Measurements from ENCODE around the gene NUCKS1.

The NUCKS1 gene

GRCh38 chr1:205699416-205699815, 50.6 kb downstream of the NUCKS1 start:
- no peak for DNase-seq (ENCODE audit: low spot score)

- DNase-seq (ENCODE audit: low spot score) = no peak
Measured at GRCh38 chr1:205698921-205699320, 51.1 kb downstream of the NUCKS1 start.

GRCh38 chr1:205693421-205693991, 56.5 kb downstream of the NUCKS1 start:
- DNase-seq (ENCODE audit: low spot score) = no peak

DNA sequence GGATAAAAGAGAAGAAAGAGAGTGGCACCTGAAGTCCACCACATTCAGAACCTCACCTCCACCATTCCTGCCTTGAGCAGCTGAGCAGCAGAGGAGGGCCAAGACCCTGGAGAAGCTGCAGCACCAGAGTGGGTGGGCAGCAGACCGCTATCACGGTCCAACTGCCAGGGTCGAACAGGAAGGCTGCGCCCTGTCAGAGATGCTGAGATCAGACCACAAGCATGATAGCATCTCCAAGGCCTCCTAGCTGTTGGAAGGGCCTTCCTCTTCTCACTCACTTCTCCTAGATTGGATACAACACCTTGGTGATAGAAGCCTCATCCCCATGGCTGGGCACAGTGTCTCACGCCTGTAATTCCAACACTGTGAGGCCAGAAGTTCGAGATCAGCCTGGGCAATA, 57.6 kb downstream of the NUCKS1 start:
- DNase-seq (ENCODE audit: low spot score) = no peak

DNA sequence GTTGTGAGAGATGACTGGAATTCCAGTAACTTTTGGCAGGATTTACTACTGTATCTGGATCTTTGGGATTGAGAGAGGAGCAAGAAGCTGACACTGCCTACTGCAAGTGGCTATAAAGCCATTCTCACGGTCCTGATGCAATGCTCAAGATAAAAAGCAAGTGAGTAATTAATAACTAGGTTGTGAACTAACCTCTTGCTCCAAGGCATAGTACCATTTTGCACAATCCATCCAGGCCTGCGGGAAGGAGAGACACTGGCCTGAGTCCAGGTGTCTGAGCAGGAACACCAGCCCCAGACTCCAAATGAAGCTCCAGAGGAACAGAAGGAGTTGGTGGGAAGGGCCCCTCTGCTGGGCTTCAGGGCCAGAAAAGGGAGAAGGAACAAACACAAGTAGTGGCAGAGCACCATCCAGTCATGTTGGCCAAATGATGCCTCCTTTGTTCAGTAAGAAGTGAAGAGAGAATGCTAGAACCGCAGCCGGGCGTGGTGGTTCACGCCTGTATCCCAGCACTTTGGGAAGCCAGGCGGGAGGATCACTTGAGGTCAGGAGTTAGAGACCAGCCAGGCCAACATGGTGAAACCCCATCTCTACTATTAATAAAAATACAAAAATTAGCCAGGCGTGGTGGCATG, 59.7 kb downstream of the NUCKS1 start:
- DNase-seq (ENCODE audit: low spot score) = no peak

DNA sequence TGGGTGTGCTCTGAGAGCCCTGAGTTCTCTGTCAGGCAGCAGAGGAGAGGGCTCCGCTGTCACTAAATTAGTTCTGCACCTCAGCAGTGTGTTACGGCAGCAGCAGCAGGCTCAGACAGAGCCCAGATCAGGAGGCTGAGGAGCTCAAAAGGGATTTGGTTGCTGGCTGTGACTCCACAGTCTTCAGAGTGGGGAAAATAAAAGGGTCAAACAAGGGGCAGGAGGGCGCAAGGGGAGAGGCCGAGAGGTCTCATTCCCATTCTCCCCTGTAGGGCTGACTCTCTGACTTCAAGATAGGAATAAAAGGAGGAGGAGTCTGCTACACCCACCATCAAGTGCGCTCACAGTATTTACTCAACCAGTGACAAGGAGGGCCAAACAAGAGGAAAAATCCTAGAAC, 60.5 kb downstream of the NUCKS1 start:
- DNase-seq (ENCODE audit: low spot score) = no peak

DNA sequence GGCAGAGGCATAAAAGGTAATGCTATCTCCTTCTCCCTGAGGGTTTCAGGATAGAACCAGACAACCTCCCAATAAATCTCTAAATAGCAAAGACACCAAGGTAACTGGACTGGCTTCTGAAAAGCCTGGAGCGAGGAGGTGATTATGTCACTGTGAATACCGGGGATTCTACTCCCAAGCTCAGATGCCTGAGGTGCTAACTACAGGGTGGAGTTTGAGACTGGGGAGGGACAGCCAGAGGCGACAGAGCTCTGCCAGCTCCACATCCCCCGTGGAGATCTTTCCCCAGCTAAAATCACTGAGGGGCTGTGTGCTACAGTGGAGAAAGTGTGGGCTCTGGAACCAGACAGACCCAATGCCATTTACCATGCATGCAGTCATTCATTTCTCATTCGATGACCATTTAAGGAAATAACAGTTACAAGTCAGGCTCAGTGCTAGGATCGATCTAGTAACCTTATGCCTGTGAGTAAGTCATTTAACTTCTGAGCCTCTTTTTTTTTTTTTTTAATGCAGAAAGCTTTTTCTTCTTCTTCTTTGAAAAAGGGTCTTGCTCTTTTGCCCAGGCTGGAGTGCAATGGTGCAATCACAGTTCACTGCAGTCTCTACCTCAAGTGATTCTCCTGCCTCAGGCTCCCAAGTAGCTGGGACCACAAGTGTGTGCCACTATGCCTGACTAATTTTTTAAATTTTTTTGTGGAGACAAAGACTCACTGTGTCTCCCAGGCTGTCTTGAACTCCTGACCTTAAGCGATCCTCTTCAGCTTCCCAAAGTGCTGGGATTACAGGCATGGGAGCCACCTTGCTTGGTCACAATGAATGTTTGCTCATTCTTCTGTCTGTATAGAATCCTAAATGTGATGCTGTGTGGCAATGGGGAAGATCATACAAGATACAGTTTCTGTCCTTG, 61.6 kb downstream of the NUCKS1 start:
- DNase-seq (ENCODE audit: low spot score) = no peak

DNA sequence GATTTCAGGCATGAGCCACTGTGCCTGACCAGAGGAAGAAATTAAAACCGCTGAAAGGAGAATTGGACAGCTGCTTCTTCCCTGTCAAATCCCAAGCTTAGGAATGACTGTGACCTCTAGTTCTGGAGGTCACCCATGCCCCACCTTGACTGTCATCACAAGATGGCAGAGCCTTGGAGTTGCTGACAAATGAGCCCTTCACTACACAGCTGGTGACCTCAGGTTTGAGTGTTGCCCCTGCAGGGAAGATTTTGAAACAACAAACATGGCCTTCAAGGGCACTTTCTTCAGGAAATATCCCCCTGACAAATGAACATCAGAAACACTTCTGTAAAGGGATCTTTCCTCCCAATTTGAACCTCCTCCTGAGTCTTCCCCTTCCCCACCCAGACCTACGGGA, 62.7 kb downstream of the NUCKS1 start:
- no peak for DNase-seq (ENCODE audit: low spot score)

- no peak for DNase-seq (ENCODE audit: low spot score)
Measured at GRCh38 chr1:205681364-205681763, 68.6 kb downstream of the NUCKS1 start.

- peak; percentile 54 for DNase-seq (ENCODE audit: low spot score)
Measured at GRCh38 chr1:205680073-205680851, 69.7 kb downstream of the NUCKS1 start, which contains the start of gene SLC45A3. Gene SLC45A3 (minus strand): TSS chr1:205680509. CDS start chr1:205664656, 15,853 bp downstream.

DNA sequence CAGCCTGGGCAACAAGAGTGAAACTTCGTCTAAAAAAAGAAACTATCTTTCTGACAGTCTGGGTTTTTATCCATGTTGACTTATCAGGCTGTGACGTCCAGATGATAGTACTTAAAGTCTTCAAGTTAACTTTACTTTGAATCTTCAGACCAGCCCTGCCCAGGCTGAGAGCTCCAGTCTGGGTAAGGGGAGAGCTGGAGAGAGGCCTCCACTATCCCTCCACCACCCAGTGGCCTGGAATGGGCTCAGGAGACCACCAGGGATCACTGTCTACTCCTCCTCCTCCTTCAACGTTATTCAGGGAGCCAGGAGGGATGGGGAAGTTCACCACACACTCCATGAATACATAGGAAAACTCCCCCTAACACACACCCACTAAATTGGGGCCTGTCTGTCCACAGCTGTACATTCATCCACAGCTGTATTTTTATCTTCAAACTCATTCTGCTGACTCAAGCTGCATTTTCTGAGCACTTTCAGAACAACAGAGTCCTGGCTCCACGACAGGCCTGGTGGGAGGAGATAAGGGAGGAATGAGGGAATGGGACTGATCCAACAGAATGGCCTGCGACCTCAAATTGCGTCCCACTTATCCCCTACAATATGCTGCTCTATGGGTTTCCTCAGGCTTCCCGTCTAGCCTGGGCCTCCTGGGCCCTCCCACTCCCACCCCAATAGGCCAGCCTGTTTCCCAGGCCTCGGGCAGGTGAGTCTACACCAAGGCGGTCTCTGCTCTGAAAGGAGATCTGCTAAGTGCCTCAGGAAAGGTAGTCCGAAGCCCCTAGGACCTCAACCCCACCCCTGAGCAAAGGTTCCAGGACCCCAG, 71.5 kb downstream of the NUCKS1 start:
- DNase-seq (ENCODE audit: low spot score) = no peak

DNA sequence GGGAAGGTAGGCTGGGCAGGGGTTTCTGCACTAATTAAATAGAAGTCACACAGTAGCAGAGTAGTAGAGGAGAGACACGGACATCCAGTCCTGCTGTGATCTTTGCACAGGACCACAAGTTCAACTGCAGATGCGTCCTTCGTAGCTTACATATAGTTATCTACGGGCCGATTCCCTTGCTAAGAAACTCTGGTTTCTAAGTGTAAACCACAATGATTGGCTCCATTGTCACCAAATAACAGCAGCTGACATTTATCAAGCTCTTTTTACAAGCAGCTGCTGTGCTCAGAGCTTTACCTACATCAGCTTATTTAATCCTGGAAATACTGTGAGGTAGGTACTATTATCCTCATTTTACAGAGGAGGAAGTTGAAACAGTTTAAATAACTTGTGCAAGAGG, 72.8 kb downstream of the NUCKS1 start:
- no peak for DNase-seq (ENCODE audit: low spot score)

DNA sequence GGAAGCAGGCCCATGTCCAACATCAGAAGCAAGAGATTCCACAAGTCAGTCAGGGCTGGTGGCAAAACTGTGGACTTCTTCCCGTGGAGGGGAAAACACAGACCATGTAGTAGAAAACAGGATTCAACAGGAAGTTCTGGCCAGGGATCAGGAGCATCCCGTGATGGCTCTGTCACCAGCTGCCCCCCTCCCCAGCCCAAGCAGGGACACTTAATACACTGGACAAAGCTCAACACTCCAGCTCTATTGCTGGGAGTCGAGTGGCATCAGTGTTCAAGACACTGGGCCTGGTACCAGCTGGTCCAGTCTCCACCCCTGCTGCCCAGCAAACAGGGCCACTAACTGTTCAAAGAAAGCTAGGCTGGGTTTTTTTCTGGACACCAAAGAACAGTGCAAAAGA, 73.4 kb downstream of the NUCKS1 start:
- DNase-seq (ENCODE audit: low spot score) = no peak

DNA sequence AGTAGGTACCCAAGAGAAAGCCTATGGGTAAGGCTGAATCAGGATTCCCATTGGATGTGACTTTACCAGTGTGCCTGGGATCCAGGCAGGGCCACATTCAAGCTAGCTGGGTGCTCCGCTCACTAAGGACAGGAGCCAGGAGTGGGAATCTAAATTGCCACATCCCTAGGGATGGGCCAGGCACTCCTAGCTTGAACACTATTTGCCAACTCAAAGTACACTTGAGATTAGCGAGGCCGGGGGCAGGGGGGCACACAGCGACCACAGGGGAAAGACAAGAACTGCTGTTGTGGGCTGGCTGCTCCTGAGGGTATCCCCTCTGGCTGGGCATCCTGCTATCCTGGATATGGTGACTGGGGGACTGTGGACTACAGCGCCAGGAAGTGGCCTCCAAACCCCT, 74.0 kb downstream of the NUCKS1 start:
- DNase-seq (ENCODE audit: low spot score) = no peak

GRCh38 chr1:205675247-205675646, 74.7 kb downstream of the NUCKS1 start:
- no peak for DNase-seq (ENCODE audit: low spot score)

- DNase-seq (ENCODE audit: low spot score) = no peak
Measured at GRCh38 chr1:205672970-205673369, 77.0 kb downstream of the NUCKS1 start.

DNA sequence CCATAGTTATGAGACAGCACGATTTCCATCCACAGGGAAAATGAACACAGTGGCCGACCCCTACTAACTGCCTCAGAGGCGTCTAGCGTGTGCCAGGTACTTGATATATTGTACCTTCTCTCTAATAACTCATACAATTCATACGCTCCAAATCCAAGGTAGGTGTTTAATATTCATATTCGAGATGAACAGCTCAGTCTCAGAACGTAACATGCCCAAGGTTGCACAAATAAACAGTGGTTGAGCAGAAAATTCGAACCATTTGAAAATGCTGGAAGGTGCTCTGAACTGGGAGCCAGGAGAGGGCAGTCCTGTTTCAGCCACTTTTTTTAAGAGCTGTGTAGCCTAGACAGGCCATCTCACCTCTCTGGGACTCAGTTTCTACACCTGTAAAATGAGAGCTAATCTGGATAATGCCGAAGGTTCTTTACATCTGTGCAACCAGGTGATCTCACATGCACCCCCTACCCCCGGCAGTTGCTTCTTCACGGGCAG, 77.5 kb downstream of the NUCKS1 start:
- no peak for DNase-seq (ENCODE audit: low spot score)

DNA sequence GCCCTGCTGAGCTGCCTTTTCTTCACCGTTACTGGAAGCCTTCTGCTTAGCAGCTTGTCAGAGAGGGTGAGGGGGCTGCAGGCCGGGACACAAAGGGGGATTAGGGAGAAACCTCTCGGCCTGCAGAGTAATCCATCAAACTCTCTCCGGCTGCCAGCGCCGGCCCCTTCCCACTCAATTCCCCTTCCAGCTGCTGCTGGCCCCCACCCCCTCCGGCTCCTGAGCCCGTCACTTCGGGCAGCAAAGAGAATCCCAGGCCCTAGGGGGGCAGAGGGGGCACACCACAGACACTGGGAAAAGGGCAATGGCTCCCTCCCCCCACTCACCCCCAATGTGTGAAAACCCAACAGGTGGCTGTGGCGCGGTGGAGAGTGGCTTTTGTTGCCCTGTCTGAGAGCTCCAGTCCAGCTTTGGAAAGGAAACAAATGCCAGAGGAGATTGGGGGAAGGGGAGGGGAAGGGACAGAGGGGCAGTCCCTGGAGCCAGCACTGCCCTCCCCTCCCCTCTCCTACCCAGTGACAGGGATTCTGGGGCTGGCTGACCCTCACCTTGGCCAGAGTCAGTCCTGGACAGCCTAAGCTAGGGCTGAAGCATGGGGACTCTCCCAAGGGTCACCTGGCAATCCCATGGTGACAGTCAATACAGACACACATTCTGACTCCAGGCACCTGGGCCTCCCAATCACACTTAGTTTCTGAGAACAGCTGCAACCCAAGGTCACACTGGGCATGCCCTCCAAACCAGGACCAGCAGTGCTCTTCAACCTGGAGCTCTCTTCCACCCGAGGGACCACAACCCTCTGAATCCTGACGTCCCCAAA, 79.2 kb downstream of the NUCKS1 start:
- DNase-seq (ENCODE audit: low spot score) = no peak

DNA sequence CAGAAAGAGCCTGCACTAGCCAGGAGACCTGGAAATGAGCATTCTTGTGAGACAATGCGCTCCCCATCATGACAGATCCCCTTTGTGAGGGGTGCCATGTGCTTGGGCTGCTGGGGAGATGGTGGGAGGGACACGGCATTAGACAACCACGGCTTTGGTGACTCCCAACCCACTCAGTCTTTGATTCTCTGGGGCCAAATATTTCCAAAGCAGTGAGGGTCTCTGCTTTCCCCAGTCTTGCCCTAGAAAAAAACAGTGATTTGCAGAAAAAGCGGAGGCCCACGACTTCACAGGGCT, 79.9 kb downstream of the NUCKS1 start:
- no peak for DNase-seq (ENCODE audit: low spot score)

GRCh38 chr1:205669341-205670149, 80.4 kb downstream of the NUCKS1 start:
- no peak for DNase-seq (ENCODE audit: low spot score)
